C4-2B (cell line): ENCODE results near the gene TRIM68.

Source experiments
- CTCF ChIP-seq: fragments of 450-650 bp; conservative IDR thresholded peaks from 2 replicates; pipeline ENCODE4 v1.5.1; 2017; ENCODE audit warnings: mild to moderate bottlenecking
- ZFX ChIP-seq: fragments of 450-650 bp; IDR thresholded peaks from 2 replicates; pipeline ENCODE4 v1.6.1; 2017

- TF ChIP-seq CTCF (peak; percentile 79), ZFX (no peak)
Measured at GRCh38 chr11:4551346-4551979, 56.6 kb downstream of the TRIM68 start.
